Measurements from ENCODE around the gene SLC2A5. TPM values are rescaled to one million over a fixed set of nuclear protein-coding genes. Genes with fewer than 3 reads are reported as not detected.

Gene SLC2A5
- total RNA-seq, 4 donors from 2014 or later, result 1.9 to 10.5 (median 4.5) TPM

DNA sequence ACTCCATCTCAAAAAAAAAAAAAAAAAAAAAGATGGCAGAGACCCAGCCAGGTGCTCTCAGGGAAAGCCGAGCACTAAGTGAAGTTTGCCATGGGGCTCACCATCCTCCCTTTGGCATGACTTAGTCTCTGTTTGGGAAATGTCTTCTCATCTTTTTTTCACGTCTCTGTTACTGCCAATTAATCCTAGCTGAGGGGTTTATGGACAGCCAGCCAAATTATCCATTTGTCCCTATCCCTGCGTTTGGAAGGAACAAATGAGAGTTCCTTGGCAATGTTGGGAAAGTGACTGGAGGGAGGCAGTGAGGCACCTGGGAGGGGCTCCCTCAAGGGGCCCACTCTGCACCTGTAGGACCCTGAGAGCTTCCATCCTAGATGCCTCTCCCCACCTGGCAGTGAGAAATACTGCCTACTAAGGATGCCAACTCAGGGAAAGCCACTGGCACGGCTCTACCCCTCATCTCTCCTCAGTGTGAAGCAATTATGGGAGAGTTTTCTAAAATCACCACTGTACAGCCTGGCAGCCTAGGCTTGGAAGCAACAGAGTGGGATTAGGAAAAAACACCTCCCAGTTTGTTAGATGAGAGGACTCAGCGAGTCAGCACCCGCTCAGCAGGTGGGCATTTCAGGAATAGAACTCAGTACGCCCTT lies 23.4 kb downstream of the SLC2A5 start:
- TF ChIP-seq, protein P1, sequence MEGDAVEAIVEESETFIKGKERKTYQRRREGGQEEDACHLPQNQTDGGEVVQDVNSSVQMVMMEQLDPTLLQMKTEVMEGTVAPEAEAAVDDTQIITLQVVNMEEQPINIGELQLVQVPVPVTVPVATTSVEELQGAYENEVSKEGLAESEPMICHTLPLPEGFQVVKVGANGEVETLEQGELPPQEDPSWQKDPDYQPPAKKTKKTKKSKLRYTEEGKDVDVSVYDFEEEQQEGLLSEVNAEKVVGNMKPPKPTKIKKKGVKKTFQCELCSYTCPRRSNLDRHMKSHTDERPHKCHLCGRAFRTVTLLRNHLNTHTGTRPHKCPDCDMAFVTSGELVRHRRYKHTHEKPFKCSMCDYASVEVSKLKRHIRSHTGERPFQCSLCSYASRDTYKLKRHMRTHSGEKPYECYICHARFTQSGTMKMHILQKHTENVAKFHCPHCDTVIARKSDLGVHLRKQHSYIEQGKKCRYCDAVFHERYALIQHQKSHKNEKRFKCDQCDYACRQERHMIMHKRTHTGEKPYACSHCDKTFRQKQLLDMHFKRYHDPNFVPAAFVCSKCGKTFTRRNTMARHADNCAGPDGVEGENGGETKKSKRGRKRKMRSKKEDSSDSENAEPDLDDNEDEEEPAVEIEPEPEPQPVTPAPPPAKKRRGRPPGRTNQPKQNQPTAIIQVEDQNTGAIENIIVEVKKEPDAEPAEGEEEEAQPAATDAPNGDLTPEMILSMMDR (IDR thresholded peaks at IDR 0.05; ENCODE audit: low read depth), result no peak

DNA sequence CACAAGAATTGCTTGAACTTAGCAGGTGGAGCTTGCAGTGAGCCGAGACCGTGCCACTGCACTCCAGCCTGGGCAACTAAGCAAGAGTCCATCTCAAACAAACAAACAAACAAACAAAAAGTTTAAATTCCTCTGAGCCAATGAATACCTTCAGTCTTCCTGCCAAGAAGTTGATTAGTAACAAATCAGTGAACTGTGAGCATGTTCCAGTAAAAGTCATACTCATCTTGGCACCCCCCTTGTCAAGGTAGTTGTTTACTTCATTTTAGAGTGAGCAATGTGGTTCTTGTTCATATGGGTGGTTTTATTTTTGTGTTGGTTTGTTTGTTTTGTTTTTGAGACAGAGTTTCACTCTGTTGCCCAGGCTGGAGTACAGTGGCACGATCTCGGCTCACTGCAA lies 25.2 kb downstream of the SLC2A5 start:
- TF ChIP-seq, protein P1 (IDR thresholded peaks at IDR 0.05; ENCODE audit: low read depth), result no peak

DNA sequence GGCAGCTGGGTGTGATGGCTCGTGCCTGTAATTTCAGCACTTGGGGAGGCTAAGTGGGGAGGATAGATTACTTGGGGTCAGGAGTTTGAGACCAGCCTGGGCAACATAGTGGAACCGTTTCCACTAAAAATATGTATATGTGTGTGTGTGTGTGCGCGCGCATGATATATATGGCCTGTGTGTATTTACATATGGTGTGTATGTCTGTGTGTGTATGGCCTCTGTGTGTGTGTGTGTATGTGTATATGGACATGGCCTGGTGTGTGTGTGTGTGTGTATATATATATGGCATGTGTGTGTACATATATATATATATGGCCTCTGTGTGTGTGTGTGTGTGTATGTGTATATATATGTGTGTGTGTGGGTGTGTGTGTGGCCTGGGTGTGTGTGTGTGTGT lies 27.2 kb downstream of the SLC2A5 start:
- TF ChIP-seq, protein P1 (IDR thresholded peaks at IDR 0.05; ENCODE audit: low read depth), result no peak

DNA sequence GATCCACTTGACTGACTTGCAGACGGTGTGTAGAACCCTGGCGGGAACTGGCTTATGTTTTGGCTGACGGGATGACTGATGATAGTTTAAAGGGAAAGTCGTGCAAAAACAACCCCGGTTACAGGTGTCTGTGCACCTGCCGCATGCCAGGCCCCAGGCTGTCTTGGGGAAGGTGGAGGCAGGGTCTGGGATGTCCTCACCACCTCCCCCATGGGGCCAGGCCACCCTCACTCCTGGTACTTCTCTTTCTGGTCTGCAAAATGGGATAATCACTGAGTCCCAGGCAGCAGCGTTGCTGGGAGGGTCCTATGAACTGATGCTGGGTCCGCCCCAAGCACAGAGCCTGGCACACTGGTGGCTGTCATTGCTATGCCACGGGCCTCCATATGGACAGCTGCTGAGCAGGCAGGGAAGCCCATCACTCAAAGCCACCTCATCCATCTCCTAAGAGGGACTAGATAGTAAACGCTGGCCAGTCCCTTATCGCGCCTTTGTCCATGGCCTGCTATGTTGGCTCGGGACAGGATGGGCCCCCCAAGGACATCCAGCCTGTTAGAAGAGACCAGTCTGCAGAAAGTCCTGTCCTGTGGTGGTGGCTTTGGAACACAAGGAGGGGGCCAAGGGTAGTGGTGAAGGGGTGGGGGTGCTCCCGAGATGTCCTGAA lies 28.2 kb downstream of the SLC2A5 start:
- TF ChIP-seq, protein P1 (IDR thresholded peaks at IDR 0.05; ENCODE audit: low read depth), result no peak

DNA sequence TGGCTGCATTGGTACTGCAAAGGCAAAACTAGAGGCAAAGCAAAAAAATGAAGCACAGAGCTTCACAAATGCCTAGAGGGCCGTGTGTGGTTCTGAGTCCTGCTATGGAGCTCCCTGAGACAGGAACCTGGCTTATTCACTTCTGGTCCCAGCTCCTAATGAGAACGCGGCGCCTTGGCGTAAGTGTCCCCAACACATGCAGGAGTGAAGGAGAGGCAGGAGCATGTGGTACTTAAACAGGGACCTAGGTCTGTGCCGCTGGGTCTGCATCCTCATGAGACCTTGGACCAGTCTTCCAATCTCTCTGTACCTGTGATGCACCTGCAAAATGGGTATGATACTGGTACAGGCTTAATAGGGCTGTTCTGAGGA lies 28.8 kb downstream of the SLC2A5 start:
- TF ChIP-seq, protein P1 (IDR thresholded peaks at IDR 0.05; ENCODE audit: low read depth), result no peak

DNA sequence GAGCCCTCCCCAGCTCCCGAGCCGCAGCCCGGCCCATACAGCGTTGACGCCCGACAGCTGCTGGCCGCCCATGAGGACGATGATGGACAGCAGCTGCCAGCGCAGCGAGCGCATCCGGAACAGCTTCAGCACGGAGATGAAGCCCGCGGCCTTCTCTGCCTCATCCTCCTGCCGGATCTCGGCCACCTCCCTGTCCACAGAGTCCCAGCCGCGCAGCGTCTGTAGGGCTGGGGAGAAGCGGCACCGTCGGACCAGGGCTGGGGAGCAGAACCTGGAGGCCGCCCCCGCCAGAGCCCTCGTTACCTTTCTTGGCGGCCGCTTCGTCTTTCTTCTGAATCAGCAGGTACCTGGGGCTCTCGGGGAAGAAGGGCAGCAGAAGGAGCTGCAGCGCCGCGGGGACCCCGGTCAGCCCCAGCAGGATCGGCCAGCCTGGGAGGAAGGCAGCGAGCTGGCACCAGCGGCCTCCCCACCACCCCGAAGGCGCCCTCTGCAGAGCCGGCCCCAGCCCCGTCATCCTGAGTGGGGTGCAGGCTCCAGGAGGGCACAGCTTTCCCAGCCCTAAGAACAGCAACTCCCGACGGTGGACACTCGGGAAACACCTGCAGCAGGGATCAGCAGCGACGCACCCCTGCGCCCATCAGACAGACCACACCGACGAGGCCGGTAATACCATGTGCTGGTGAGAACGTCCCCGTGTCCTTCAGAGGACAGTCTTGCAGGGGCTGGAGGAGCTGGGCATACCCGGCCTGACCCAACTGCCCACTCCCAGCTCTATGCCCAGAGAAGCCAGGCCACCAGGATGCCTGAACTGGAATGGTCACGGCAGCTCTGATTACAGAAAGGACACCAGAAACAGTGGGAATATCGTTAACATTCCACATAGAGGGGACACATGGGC lies 29.4 kb downstream of the SLC2A5 start:
- TF ChIP-seq, protein P1 (IDR thresholded peaks at IDR 0.05; ENCODE audit: low read depth), result no peak
